ENCODE results near the gene SCARB1. TPM values are rescaled to one million over a fixed set of nuclear protein-coding genes. Genes with fewer than 3 reads are reported as not detected.

SCARB1 gene
- total RNA-seq, 1 donor from 2014 or later: 44.5 TPM

DNA sequence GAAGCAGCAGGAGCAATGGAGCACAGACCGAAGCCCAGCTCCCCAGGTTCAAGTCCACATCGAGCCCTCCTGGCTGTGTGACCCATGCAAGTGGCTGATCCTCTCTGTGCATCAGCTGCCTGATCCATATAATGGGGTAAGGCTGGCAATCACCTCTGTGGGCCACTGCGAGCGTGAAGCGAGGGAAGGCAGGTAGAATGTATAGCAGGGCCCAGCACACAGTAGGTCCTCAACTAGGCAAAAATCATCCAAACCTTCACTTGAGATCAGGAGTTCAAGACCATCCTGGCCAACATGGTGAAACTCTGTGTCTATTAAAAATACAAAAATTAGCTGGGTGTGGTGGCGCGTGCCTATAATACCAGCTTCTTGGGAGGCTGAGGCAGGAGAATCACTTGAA lies 102.6 kb downstream of the SCARB1 start:
- Histone ChIP-seq H3K79me2 (ENCODE audit: insufficient read depth, low read length) (no peaks in the 10 kb centered on the region), H3K27ac (ENCODE audit: low read depth, low read length) (no peak overlapping the region), H3K4me2 (ENCODE audit: low read length) (no peak overlapping the region), H3K9ac (ENCODE audit: low read length) (no peak overlapping the region), H3K36me3 (ENCODE audit: insufficient read depth, low read length) (no peaks in the 10 kb centered on the region), H3K4me3 (ENCODE audit: insufficient read depth, low read depth, low read length) (no peak overlapping the region), H3K4me1 (ENCODE audit: insufficient read depth, low read length) (peaks cover 24% of the 10 kb centered on the region), H3K27me3 (ENCODE audit: insufficient read depth, low read length) (peaks cover 3% of the 10 kb centered on the region), H3K9me3 (ENCODE audit: insufficient read depth, low read depth, low read length) (peaks cover 15% of the 10 kb centered on the region), H2AFZ (ENCODE audit: low read depth, low read length) (no peak overlapping the region), H4K20me1 (ENCODE audit: insufficient read depth, low read length) (no peaks in the 10 kb centered on the region)
- FAIRE-seq: no peak
- H3K4me1 Mint-ChIP-seq (ENCODE audit: low read depth, unreplicated experiment): peaks cover 44% of the 10 kb centered on the region
- no peak overlapping the region for H3K4me3 Mint-ChIP-seq (ENCODE audit: unreplicated experiment)
- H3K27me3 Mint-ChIP-seq (ENCODE audit: low read depth, unreplicated experiment): peaks cover 3% of the 10 kb centered on the region
- no peak for TF ChIP-seq EZH2 (IDR thresholded peaks at IDR 0.05; ENCODE audit: insufficient read depth, low read length)
- TF ChIP-seq, protein P1, sequence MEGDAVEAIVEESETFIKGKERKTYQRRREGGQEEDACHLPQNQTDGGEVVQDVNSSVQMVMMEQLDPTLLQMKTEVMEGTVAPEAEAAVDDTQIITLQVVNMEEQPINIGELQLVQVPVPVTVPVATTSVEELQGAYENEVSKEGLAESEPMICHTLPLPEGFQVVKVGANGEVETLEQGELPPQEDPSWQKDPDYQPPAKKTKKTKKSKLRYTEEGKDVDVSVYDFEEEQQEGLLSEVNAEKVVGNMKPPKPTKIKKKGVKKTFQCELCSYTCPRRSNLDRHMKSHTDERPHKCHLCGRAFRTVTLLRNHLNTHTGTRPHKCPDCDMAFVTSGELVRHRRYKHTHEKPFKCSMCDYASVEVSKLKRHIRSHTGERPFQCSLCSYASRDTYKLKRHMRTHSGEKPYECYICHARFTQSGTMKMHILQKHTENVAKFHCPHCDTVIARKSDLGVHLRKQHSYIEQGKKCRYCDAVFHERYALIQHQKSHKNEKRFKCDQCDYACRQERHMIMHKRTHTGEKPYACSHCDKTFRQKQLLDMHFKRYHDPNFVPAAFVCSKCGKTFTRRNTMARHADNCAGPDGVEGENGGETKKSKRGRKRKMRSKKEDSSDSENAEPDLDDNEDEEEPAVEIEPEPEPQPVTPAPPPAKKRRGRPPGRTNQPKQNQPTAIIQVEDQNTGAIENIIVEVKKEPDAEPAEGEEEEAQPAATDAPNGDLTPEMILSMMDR (IDR thresholded peaks at IDR 0.05; ENCODE audit: insufficient read depth, low read depth, low read length): no peak
- no peak for DNase-seq (ENCODE audit: low read depth)
- no peak overlapping the region for H3K27ac Mint-ChIP-seq (ENCODE audit: unreplicated experiment)
- H3K36me3 Mint-ChIP-seq (ENCODE audit: low read depth, unreplicated experiment): peaks cover 12% of the 10 kb centered on the region
- H3K9me3 Mint-ChIP-seq (ENCODE audit: unreplicated experiment): peaks cover 31% of the 10 kb centered on the region

DNA sequence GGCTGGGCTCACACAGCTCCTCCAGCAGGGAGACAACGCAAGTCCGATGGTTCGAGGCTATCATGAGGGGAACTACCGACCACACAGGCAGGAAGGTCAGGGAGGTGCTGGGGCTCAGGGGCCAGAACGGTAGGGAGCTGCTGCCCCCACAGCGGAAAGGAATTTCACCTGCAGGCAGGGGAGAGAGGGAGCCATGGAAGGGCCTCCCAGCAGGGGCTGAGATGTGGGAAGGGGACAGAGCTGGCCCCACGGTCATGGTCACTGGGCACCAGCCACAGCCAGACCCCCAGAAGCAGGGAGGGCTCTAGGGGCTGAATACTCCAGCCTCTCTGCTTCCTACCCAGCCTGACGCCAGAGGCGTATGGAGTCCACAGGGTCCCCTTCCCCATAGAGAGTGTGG lies 103.1 kb downstream of the SCARB1 start:
- Histone ChIP-seq H2AFZ (ENCODE audit: low read depth, low read length) (no peak overlapping the region), H3K9me3 (ENCODE audit: insufficient read depth, low read depth, low read length) (peaks cover 15% of the 10 kb centered on the region), H3K4me2 (ENCODE audit: low read length) (no peak overlapping the region), H3K27ac (ENCODE audit: low read depth, low read length) (no peak overlapping the region), H3K36me3 (ENCODE audit: insufficient read depth, low read length) (no peaks in the 10 kb centered on the region), H4K20me1 (ENCODE audit: insufficient read depth, low read length) (no peaks in the 10 kb centered on the region), H3K27me3 (ENCODE audit: insufficient read depth, low read length) (peaks cover 3% of the 10 kb centered on the region), H3K79me2 (ENCODE audit: insufficient read depth, low read length) (no peaks in the 10 kb centered on the region), H3K9ac (ENCODE audit: low read length) (no peak overlapping the region), H3K4me3 (ENCODE audit: insufficient read depth, low read depth, low read length) (no peak overlapping the region), H3K4me1 (ENCODE audit: insufficient read depth, low read length) (peaks cover 20% of the 10 kb centered on the region)
- TF ChIP-seq, protein P1 (IDR thresholded peaks at IDR 0.05; ENCODE audit: insufficient read depth, low read depth, low read length): no peak
- TF ChIP-seq EZH2 (IDR thresholded peaks at IDR 0.05; ENCODE audit: insufficient read depth, low read length): no peak
- Mint-ChIP-seq H3K4me1 (ENCODE audit: low read depth, unreplicated experiment) (peaks cover 43% of the 10 kb centered on the region), H3K27ac (ENCODE audit: unreplicated experiment) (peak overlapping the region; percentile 91), H3K27me3 (ENCODE audit: low read depth, unreplicated experiment) (peaks cover 3% of the 10 kb centered on the region), H3K36me3 (ENCODE audit: low read depth, unreplicated experiment) (peaks cover 12% of the 10 kb centered on the region), H3K4me3 (ENCODE audit: unreplicated experiment) (no peak overlapping the region), H3K9me3 (ENCODE audit: unreplicated experiment) (peaks cover 31% of the 10 kb centered on the region)
- FAIRE-seq (no peak), DNase-seq (ENCODE audit: low read depth) (no peak)

DNA sequence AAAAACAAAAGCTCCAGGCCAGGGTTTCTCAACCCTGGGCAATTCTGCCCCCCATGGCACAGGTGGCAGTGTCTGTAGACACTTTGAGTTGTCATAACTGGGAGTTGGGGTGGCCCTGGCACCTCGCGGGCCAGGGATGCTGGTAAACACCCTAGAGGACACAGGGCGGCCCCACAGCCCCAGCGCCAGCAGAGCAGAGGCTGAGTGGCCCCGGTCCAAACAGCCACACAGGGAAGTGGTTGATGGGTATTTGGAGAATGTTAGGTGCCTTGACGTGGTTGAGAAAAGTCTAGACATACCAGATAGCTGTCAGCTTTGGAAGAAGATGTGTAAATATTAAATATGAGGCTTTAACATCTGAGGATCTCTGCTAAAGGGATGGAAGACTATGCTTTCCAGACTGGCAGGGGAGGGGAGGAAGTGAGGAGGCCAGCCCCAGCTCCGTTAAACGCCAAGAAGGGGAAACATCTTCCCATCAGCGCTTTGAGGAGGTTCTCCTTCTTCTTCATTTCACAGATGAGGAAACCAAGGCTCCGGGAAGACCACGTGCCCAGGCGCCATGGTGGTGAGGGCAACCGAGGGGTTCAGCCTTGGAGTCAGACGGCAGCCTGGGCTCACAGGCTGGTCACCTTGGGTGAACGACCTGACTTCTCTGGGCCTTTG lies 103.7 kb downstream of the SCARB1 start:
- Histone ChIP-seq H3K4me1 (ENCODE audit: insufficient read depth, low read length) (peaks cover 20% of the 10 kb centered on the region), H2AFZ (ENCODE audit: low read depth, low read length) (no peak overlapping the region), H3K27ac (ENCODE audit: low read depth, low read length) (no peak overlapping the region), H3K79me2 (ENCODE audit: insufficient read depth, low read length) (no peaks in the 10 kb centered on the region), H3K27me3 (ENCODE audit: insufficient read depth, low read length) (peaks cover 3% of the 10 kb centered on the region), H3K9me3 (ENCODE audit: insufficient read depth, low read depth, low read length) (peaks cover 15% of the 10 kb centered on the region), H3K4me3 (ENCODE audit: insufficient read depth, low read depth, low read length) (no peak overlapping the region), H3K4me2 (ENCODE audit: low read length) (no peak overlapping the region), H3K9ac (ENCODE audit: low read length) (no peak overlapping the region), H3K36me3 (ENCODE audit: insufficient read depth, low read length) (no peaks in the 10 kb centered on the region), H4K20me1 (ENCODE audit: insufficient read depth, low read length) (no peaks in the 10 kb centered on the region)
- no peak for FAIRE-seq
- H3K4me3 Mint-ChIP-seq (ENCODE audit: unreplicated experiment): no peak overlapping the region
- peaks cover 12% of the 10 kb centered on the region for H3K36me3 Mint-ChIP-seq (ENCODE audit: low read depth, unreplicated experiment)
- no peak for TF ChIP-seq EZH2 (IDR thresholded peaks at IDR 0.05; ENCODE audit: insufficient read depth, low read length)
- TF ChIP-seq, protein P1 (IDR thresholded peaks at IDR 0.05; ENCODE audit: insufficient read depth, low read depth, low read length): no peak
- H3K27me3 Mint-ChIP-seq (ENCODE audit: low read depth, unreplicated experiment): peaks cover 3% of the 10 kb centered on the region
- peaks cover 42% of the 10 kb centered on the region for H3K4me1 Mint-ChIP-seq (ENCODE audit: low read depth, unreplicated experiment)
- peak; percentile 73 for DNase-seq (ENCODE audit: low read depth)
- H3K27ac Mint-ChIP-seq (ENCODE audit: unreplicated experiment): peak overlapping the region; percentile 91
- peaks cover 31% of the 10 kb centered on the region for H3K9me3 Mint-ChIP-seq (ENCODE audit: unreplicated experiment)

Measured in astrocyte (in vitro differentiated cells and primary cell).